Motor neuron (in vitro differentiated cells): ENCODE data around the gene HS6ST1. TPM values are rescaled to one million over a fixed set of nuclear protein-coding genes. Genes with fewer than 3 reads are reported as not detected.

ENCODE experiments used
- ATAC-seq, 8 experiments: fragments of 200-7000 bp; cut with Tn5 transposase; replicated peaks in 6 of 8; 2 replicates each; pipeline ENCODE4 v1.8.0; 2021; ENCODE audit warnings: mild to moderate bottlenecking in 8 of 8, moderate library complexity in 8 of 8
- H3K27ac ChIP-seq, 2 donors: fragments of 250-450 bp; sonication (Bioruptor Pico); 2 replicates each; pipeline ENCODE4 v1.9.0; 2021; ENCODE audit warnings: antibody characterized with exemption in 2 of 2, mild to moderate bottlenecking in 2 of 2, moderate library complexity in 1 of 2
- H3K4me1 ChIP-seq, 2 donors: fragments of 250-450 bp; sonication (Bioruptor Pico); replicated peaks in 1 of 2; 2 replicates each; pipeline ENCODE4 v1.6.1; 2021; ENCODE audit warnings: antibody characterized with exemption in 2 of 2, mild to moderate bottlenecking in 2 of 2, moderate library complexity in 1 of 2
- H3K4me3 ChIP-seq, 5 donors: fragments of 250-450 bp; sonication (Bioruptor Pico); 2 replicates each; pipeline ENCODE4 v1.9.0; 2021; ENCODE audit warnings: antibody characterized with exemption in 5 of 5, mild to moderate bottlenecking in 5 of 5, moderate library complexity in 4 of 5
- WGBS, 10 experiments: fragments of 450-650 bp; shearing (Covaris generic); methylation state at CpG; one replicate each; pipeline ENCODE4 v1.0.0; 2022; 5-methylcytosine and 5-hydroxymethylcytosine counted together
- in situ Hi-C, 9 experiments: fragments of 400-800 bp; cut with MboI; loops; one replicate each; pipeline ENCODE4 v1.15.0; 2021; ENCODE audit warnings: low sequenced_read_pairs in 9 of 9, low pct_unique_long_range_greater_than_20kb in 2 of 9; ENCODE audit not compliant: unreplicated experiment in 9 of 9
- total RNA-seq, 8 experiments: library from RNA; unstranded; fragments of 300-600 nt; gene quantifications; 2 replicates each; pipeline versions ENCODE4 v1.2.3 to v1.2.4, GENCODE V29; 2022

The HS6ST1 gene
- total RNA-seq, 8 experiments from 2014 or later, result 8.4 to 111 (median 54.1) TPM

DNA sequence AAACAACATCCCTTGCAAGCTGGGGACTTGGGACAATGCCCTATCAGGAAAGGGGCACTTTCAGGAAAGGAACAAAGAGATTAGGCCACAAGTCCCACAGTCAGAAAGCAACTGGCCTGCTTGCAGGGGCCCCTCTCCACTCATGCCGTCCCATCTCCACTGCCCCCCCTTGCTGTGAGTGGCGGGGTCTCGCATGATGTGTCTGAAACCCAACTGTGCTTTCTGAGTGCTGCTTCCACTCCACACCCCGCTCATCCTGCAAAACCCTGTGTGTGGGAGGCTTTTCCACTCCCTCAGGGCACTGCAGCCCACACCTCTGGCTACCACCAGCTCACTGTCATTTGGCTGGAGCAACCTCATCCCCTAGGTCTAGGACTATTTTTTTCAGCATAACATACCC, 7.9 kb downstream of the HS6ST1 start:
- no peak overlapping the region for H3K27ac ChIP-seq
- no peak for ATAC-seq
- in situ Hi-C loops, result loop anchor here in 1 of 9 experiments (25.0 kb wide), 1 partner anchor 1602 kb away; no protein-coding TSS in a partner anchor
- peaks cover 66 to 90% of the 10 kb centered on the region in 2 donors for H3K4me1 ChIP-seq
- 0 to 57% (median 40%) methylated on average over 1 to 2 of the region's 4 CpGs; no CpG with 5 or more reads in 7 of the 10 experiments for WGBS, 10 experiments
- H3K4me3 ChIP-seq, result no peak overlapping the region

GRCh38 chr2:128310094-128310716, 8.5 kb downstream of the HS6ST1 start:
- ATAC-seq, result no peak
- peaks cover 66 to 90% of the 10 kb centered on the region in 2 donors for H3K4me1 ChIP-seq
- WGBS, 10 experiments, result 60% methylated on average over 1 of the region's 12 CpGs; no CpG with 5 or more reads in 9 of the 10 experiments
- no peak overlapping the region for H3K4me3 ChIP-seq
- H3K27ac ChIP-seq, result peak overlapping the region in 1 of 2 donors; percentile 4
- in situ Hi-C loops, result loop anchor here in 1 of 9 experiments (25.0 kb wide), 1 partner anchor 1602 kb away; no protein-coding TSS in a partner anchor

DNA sequence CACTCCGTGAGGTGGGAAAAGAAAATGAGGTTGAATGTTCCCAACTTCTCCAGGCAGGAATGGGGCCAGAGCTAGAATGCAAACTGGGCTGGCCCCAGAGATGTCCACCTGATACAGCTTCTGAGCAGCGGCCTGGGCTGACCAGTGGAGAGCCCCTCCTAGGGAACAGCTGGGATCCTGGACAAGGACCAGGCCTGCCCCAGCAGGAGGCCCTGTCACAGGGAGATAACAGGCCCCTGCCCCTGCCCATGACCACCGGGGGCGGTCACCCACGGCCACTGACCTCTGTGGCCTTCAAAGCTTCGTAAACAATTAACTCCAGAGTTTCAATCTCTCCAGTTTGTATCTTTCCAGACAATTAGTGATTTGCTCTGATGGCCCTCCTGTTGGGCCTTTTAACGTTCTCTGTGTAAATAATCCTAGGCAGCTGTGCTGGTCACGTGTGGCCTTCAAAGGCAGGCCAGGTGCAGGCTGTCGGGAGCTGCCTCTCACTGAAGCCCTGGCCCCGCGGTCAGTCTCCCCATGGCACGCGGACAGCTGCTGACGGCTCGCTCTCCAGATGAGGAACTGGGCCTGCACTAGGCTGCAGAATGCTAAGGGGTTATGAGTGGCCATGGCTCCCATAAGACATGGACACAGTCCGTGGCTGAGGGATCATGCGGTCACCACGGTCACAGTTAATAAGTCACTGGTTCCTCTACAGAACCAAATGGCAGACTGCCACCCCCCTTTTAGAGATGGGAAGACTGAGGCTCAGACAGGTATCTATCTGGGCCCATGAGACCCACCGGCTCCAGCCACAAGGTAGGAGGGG, 9.2 kb downstream of the HS6ST1 start:
- peak in 4 of 8 experiments; percentile 9 to 38 (median 22) for ATAC-seq
- WGBS, 10 experiments, result 20 to 100% (median 44%) methylated on average over 1 to 13 of the region's 19 CpGs; no CpG with 5 or more reads in 3 of the 10 experiments
- in situ Hi-C loops, result loop anchor here in 1 of 9 experiments (25.0 kb wide), 1 partner anchor 1603 kb away; no protein-coding TSS in a partner anchor
- peaks cover 65 to 90% of the 10 kb centered on the region in 2 donors for H3K4me1 ChIP-seq
- peak overlapping the region in 1 of 2 donors; percentile 4 for H3K27ac ChIP-seq
- no peak overlapping the region for H3K4me3 ChIP-seq

DNA sequence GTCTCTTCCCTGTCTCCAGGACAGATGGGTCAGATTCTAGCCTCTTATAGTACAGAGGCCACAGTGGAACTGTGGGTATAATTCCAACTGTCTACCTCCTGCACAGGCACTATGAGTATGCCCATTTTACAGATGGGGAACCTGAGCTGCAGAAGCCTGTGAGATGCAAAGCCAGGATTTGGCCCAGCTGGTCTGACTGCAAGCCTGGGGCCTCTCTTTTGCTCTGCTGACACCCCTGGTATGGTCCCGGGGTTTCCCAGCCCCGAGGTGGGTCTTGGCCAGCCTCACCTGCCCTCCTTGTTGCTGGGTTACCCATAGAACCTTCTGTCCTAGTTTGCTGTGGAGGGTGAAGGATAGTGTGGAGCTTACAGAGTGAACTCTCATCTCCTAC, 9.8 kb downstream of the HS6ST1 start:
- H3K4me3 ChIP-seq, result no peak overlapping the region
- in situ Hi-C loops, result loop anchor here in 1 of 9 experiments (25.0 kb wide), 1 partner anchor 1603 kb away; no protein-coding TSS in a partner anchor
- ATAC-seq, result no peak
- WGBS, 10 experiments, result 86% methylated on average over 2 of the region's 2 CpGs; no CpG with 5 or more reads in 9 of the 10 experiments
- peaks cover 59 to 87% of the 10 kb centered on the region in 2 donors for H3K4me1 ChIP-seq
- no peak overlapping the region for H3K27ac ChIP-seq

DNA sequence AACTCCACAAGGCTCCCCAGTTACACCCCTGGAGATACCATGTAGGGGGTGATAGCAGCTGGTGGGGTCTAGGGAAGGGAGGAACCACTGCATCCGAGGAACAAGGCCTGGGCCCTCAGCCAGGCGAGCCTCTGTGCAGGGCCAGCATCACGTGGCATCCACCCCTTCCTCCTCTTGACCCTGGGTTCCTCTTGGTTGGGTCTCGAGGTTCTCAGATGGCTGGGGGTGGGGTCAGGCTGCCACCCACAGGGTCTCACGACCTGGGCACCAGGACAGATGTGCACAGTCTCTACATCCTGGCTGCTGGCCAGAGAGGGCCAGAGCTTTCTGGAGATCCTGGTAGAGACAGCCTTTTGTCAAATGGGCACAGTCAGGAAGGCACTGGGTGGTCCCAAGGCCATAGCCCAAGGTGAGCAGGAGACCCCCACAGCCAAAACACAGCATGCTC, 10.4 kb downstream of the HS6ST1 start:
- no peak overlapping the region for H3K27ac ChIP-seq
- in situ Hi-C loops, result loop anchor here in 1 of 9 experiments (25.0 kb wide), 1 partner anchor 1604 kb away; no protein-coding TSS in a partner anchor

DNA sequence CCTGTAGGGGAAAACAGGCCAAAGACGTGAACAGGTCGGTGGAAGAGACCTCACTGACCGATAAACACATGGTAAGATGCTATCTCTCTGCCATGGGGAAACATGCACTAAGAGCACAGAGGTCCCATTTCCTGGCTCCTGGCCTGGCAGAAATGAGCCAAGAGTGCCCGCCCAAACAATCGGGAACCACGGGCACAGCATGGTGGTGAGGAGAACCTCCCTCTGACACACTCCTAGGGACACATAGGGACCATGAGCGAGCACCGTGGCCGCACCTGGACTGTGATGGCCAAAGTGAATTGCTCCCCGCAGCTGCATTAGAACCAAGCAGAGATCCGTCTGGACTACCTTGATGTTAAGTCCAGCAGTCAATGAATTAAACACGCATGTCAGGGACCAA, 11.1 kb downstream of the HS6ST1 start:
- 71 to 100% (median 80%) methylated on average over 1 to 9 of the region's 12 CpGs; no CpG with 5 or more reads in 5 of the 10 experiments for WGBS, 10 experiments
- no peak overlapping the region for H3K4me3 ChIP-seq
- H3K4me1 ChIP-seq, result peaks cover 47 to 83% of the 10 kb centered on the region in 2 donors
- in situ Hi-C loops, result loop anchor here in 1 of 9 experiments (25.0 kb wide), 1 partner anchor 1605 kb away; no protein-coding TSS in a partner anchor
- H3K27ac ChIP-seq, result no peak overlapping the region
- no peak for ATAC-seq

More for the DNA sequence above, 10.4 kb downstream of the HS6ST1 start:
- H3K4me1 ChIP-seq, result peaks cover 53 to 84% of the 10 kb centered on the region in 2 donors
- ATAC-seq, result no peak
- 17% methylated on average over 1 of the region's 5 CpGs; no CpG with 5 or more reads in 9 of the 10 experiments for WGBS, 10 experiments
- no peak overlapping the region for H3K4me3 ChIP-seq

DNA sequence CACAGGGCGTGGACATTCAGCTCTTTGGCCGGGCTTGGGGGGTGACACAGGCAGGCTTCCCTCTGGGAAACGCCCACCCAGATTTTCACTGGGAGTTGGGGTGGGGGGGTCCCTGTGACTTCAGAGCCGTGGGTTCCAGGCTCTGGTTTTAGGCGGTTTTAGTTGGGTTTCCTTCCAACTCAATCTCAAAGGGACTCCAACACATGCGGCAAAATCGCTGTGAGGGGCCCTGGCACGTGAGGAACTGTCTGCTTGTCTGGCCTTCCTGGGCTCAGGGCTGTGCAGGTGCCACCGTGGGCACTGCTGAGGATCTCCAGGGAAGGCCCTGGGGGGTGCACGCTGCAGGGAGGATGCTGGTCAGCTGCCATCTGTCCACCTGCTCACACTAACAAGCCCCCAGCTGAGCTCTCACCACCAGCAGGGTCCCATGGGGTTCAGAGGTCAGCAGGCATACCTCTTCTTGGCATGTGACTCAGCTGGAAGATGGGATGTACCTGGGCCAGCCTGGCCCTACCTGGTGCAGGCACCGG, 11.7 kb downstream of the HS6ST1 start:
- Histone ChIP-seq H3K4me1 (peaks cover 43 to 83% of the 10 kb centered on the region in 2 donors), H3K4me3 (no peak overlapping the region), H3K27ac (peak overlapping the region; percentile 5 to 19)
- no peak for ATAC-seq
- in situ Hi-C loops, result loop anchor here in 1 of 9 experiments (25.0 kb wide), 1 partner anchor 1605 kb away; no protein-coding TSS in a partner anchor
- WGBS, 10 experiments, result 59 to 100% (median 97%) methylated on average over 1 to 5 of the region's 11 CpGs; no CpG with 5 or more reads in 6 of the 10 experiments

DNA sequence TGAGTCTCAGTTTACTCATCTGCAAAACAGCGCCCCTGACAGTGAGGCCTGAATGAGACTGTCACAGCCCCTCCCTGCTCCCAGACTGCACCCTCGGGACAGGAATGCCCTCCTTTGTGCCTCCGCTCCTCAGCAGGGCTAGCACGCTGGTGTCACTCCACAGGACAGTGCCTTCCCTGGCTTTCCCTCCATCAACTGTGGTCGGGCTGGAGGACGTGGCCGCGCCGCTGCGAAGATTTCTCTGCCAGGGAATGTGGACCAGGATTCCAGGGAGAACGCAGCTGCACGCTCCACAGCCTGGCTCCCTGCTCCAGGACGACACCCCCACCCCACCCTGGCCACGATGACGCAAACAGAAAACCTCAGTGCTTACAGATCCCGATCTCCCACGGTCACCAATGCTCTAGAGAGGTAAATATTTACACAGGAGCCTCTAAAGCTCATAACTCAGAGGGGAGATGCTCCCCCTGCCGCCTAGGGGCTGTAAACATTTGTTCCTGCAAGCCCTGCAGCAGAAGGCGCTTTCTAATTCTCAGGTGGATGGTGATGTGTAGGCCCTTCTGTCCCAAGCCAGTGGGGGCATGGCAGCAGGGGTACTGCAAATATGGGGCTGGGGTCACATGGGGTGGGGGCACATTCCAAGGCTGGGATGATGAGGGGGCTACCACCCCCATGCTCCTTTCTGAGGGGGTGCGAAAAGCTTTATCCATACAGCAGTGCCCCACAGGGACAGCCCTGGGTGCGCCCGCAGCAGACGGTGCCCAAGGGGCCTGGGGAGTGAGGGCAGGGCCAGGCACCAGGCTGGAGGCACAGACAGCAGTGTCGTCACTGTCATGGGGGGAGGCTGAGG, 12.4 kb downstream of the HS6ST1 start:
- in situ Hi-C loops, result loop anchor here in 1 of 9 experiments (25.0 kb wide), 1 partner anchor 1606 kb away; no protein-coding TSS in a partner anchor
- 17 to 100% (median 68%) methylated on average over 1 to 12 of the region's 24 CpGs; no CpG with 5 or more reads in 5 of the 10 experiments for WGBS, 10 experiments
- ATAC-seq, result peak; percentile 6 to 70 (median 49)
- Histone ChIP-seq H3K4me1 (peaks cover 36 to 77% of the 10 kb centered on the region in 2 donors), H3K4me3 (no peak overlapping the region), H3K27ac (peak overlapping the region; percentile 20 to 65)

DNA sequence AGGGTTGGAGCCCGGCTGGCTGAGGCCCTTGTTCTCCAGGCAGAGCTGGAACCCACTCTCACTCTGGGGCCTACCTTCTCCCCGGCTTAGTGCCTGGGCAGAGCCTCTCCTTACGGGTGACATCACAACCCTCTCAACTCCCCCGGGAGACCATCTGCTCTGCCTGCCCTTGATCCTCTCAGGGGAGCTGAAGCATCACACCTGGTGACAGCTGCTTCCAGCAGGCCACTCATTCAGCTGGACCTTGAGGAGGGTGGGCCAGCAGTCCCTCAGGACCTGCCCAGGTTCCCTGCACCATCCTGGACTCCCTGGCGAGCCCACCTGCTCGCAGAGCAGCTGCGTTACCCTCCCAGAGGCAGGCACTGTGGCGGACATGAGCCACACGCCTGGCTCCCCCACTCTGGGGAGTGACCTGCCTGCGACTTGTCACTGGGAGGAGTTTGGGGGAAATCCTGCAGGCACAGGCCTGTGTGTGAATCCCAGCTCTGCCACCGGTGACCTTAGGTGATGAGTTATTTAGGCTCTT, 13.1 kb downstream of the HS6ST1 start:
- peak overlapping the region; percentile 20 to 65 for H3K27ac ChIP-seq
- H3K4me3 ChIP-seq, result no peak overlapping the region

DNA sequence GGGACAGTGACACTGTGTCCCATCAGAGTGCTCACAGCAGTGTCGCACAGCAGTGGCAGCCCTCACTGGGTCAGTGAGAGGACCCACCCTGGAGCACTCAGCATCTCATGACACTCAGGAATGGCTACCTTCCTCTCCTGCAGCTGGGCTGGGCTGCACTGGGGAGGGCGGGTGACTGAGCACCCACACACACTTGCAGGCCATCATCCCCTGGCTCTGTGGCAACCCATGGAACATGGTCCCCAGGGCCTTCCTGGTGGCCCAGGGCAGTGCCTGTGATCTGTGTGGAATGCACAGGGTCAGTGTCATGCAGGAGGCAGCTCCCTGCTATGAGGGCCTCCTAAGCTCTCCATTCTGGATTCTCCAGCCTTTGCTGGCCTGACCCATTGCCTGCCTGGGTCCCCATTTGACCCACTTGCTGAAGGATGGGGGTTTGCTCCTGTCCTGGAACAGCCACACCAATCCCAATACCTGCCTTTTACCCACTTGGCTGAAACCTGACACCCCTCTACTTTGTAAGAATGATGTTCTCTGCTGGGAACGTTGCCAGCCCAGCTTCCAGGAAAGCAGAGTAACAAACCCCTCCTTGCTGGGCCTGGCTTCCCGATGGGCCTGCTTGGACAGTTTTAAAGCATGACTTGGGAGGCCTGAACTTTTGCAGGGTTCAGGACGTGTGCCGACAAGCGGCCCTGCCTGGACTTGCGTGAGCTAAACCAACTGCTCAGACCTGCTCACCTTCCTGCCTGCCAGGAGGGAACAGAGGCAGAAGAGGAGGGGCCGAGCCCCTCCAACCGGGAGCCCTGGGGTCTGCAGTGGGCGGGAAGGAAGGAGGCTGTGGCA, 13.7 kb downstream of the HS6ST1 start:
- no peak overlapping the region for H3K4me3 ChIP-seq
- peak overlapping the region; percentile 20 to 65 for H3K27ac ChIP-seq
- ATAC-seq, result peak; percentile 10 to 86 (median 37)
- peaks cover 34 to 64% of the 10 kb centered on the region in 2 donors for H3K4me1 ChIP-seq
- 0 to 100% (median 0%) methylated on average over 1 to 2 of the region's 11 CpGs; no CpG with 5 or more reads in 7 of the 10 experiments for WGBS, 10 experiments
- in situ Hi-C loops, result loop anchor here in 1 of 9 experiments (25.0 kb wide), 1 partner anchor 1607 kb away; no protein-coding TSS in a partner anchor

More for the DNA sequence above, 13.1 kb downstream of the HS6ST1 start:
- in situ Hi-C loops, result loop anchor here in 1 of 9 experiments (25.0 kb wide), 1 partner anchor 1607 kb away; no protein-coding TSS in a partner anchor
- ATAC-seq, result peak in 6 of 8 experiments; percentile 3 to 71 (median 62)
- peaks cover 34 to 71% of the 10 kb centered on the region in 2 donors for H3K4me1 ChIP-seq
- WGBS, 10 experiments, result 20 to 83% (median 40%) methylated on average over 1 to 3 of the region's 11 CpGs; no CpG with 5 or more reads in 5 of the 10 experiments
